Measurements from ENCODE around the gene ABCD1.

ABCD1 gene

GRCh38 chrX:153755136-153755535 lies 30.5 kb downstream of the ABCD1 start:
- TF ChIP-seq CTCF (IDR thresholded peaks at IDR 0.05; ENCODE audit: borderline replicate concordance, insufficient read depth, low read depth, low read length): no peak
- no peak overlapping the region for H3K4me3 ChIP-seq (ENCODE audit: low read depth, low read length)

GRCh38 chrX:153761863-153762262 lies 37.2 kb downstream of the ABCD1 start:
- no peak overlapping the region for H3K4me3 ChIP-seq (ENCODE audit: low read depth, low read length)
- no peak for TF ChIP-seq CTCF (IDR thresholded peaks at IDR 0.05; ENCODE audit: borderline replicate concordance, insufficient read depth, low read depth, low read length)

- no peak for TF ChIP-seq CTCF (IDR thresholded peaks at IDR 0.05; ENCODE audit: borderline replicate concordance, insufficient read depth, low read depth, low read length)
- H3K4me3 ChIP-seq (ENCODE audit: low read depth, low read length): no peak overlapping the region
Measured at GRCh38 chrX:153762626-153763173, 38.0 kb downstream of the ABCD1 start.

GRCh38 chrX:153763298-153763932 lies 38.8 kb downstream of the ABCD1 start:
- H3K4me3 ChIP-seq (ENCODE audit: low read depth, low read length): no peak overlapping the region
- no peak for TF ChIP-seq CTCF (IDR thresholded peaks at IDR 0.05; ENCODE audit: borderline replicate concordance, insufficient read depth, low read depth, low read length)

GRCh38 chrX:153763989-153764755 lies 39.5 kb downstream of the ABCD1 start, which contains the start of gene PLXNB3:
Gene PLXNB3 (plus strand): TSS chrX:153764249. CDS start chrX:153765536, 1,287 bp downstream.
- peak; percentile 84 for TF ChIP-seq CTCF (IDR thresholded peaks at IDR 0.05; ENCODE audit: borderline replicate concordance, insufficient read depth, low read depth, low read length)
- no peak within 1 kb of the TSS for H3K4me3 ChIP-seq (ENCODE audit: low read depth, low read length)

GRCh38 chrX:153764786-153765137 lies 40.1 kb downstream of the ABCD1 start:
- no peak for TF ChIP-seq CTCF (IDR thresholded peaks at IDR 0.05; ENCODE audit: borderline replicate concordance, insufficient read depth, low read depth, low read length)
- H3K4me3 ChIP-seq (ENCODE audit: low read depth, low read length): no peak overlapping the region
